Hindlimb muscle (tissue), 1 donor: Measurements from ENCODE around the gene UBE2E2. TPM values are rescaled to one million over a fixed set of nuclear protein-coding genes. Genes with fewer than 3 reads are reported as not detected.

ENCODE experiments used
- DNase-seq: peaks from one replicate; pipeline ENCODE4 v3.0.0-alpha.2; 2013
- polyA plus RNA-seq: library from polyadenylated mRNA; unstranded; fragments of 120-200 nt; gene quantifications from one replicate; pipeline ENCODE4 v1.2.1, GENCODE V29; 2013; ENCODE audit not compliant: insufficient read length

UBE2E2 gene
- polyA plus RNA-seq, 1 donor: 32.0 TPM

DNA sequence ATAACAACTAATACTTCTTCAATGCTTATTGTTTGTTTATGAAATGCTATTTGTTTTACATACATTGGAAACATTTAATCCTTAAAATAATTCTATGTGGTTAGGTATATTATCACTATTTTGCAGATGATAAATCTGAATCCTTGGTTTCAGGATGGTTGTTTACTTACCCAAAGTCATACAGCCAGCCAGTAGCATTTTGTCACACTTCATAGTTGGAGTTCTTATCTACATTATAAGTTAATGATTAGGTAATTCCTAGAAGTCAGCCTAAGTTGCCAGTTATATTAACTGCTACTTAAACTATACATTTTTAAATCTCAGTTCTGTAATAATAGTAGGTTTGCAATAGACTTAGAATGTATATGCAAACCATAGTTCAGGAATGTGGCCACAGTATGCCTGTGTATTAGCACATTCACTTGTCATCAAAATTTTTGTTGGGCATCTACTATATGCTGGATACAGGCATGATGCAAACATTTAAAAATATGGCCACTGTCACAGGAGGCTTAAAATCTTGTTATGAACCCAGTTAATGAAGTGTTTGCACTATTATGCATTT is 187.9 kb downstream of the UBE2E2 start:
- no peak for DNase-seq

DNA sequence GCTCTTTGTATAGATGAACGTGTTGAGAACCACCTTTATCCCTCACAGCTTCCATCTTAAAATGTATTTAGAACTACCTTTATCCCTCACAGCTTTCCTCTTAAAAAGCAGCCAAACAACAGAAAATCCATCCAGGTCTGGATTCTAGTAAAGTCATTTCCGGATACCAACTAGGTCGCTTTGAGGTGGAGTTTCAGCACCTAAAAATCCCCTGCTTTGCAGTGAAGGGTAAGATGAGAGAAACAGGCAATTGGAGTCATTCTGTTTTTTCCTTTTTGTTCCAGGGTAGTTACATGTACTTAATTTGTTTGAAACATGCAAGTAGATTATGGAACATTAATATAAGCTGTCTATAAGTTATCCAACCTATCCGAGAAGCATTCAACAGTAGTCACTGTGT is 192.0 kb downstream of the UBE2E2 start:
- no peak for DNase-seq

DNA sequence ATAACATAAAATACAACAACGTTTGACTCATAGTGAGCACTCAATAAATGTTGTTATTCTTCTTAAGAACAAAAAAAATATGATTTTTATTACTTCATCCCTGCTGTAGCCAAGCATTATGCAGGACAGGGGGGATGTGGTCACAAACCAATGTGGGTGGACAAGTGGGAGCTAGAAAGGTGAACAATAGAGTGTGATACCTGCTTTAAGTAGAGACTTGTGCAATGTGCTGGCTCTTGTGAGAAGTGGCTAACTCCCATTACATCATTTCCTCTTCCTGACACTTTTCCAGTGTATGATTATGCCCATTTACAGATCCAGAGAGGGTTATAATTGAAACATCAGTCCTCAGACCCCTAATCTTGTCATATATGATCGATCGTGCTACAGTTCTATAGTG is 193.6 kb downstream of the UBE2E2 start:
- DNase-seq: no peak

DNA sequence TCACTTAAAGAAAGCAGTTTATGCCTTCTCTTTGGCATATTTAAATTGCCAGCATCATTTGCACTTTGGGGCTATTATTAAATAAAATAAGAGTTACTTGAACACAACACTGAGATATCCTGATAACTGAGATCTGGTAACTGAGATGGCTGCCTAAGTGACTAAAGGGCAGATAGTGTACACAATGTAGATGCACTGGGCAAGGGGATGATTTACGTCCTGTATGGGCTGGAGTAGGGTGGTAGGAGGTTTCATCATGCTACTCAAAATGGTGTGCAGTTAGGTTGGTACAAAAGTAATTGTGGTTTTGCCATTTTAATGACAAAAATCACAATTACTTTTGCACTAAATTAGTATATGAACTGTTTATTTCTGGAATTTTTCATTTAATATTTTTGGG is 196.1 kb downstream of the UBE2E2 start:
- DNase-seq: no peak

DNA sequence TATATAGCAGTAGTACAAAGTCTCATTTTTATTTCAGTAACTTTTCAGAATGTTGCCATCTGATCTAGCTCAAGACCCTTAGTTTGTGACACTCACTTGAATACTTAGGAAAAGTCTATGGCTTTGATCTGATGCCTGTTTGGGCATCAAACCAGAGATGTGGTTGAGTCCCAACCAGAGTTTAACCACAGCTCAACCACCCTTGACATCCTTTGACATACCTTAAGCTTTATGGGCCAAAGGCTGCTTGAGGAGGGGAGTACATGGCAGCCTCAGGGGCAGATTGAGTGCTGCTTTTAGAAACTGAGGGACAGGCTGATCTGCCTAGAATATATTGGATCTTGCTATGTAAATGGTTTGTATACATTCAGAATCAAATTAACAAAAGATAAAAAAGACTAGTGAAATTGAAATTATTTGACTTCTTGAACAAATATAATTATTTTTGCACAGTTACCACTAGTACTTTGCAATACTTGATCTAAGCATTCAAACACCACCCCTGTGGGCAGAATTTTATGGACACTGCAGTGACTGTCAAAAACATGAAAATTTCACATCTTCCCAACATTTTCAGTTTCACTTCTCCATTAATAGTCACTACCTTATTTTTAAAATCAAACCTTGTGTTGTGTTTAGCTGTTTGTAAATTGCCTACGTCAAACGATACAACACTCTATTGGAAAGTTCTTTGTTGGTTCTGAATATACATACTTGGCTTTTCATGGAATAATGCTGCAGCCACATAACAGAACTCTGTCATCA is 199.8 kb downstream of the UBE2E2 start:
- DNase-seq: no peak

DNA sequence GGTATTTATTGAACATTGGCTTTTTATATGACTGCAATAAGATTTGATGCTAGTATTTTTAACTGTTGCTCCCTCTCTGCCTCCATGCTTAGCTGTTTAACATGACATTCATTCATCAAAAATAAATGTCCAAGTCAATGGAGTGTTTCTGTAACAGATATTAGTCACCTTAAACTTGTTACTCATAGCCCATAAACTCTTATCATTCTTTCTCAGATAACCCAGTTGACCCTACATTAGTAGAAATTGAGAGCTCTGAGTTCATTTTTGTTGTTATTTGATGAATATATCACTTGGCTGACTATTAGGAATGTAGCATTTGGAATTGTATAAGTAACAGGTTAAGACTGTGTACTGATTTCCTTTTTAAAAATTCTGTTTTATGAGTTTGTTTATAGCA is 201.1 kb downstream of the UBE2E2 start:
- DNase-seq: no peak

DNA sequence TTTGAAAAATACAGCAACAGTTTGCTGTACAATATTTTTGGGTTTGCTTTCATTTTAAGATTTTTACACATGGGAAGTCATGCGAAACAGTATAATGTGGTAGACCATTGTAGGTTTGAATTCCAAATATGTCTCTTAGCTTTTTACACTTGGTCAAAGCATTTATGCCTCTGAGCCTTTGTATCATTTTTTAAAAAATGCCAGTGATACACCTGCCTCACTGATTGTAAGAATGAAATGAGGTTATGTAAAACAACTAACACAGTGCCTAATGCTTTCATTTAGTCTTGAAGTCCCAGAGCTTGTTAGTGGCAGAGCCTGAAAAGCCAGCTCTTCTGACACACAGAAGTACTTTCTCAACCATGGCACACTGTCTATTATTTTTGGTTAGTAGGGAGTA is 202.0 kb downstream of the UBE2E2 start:
- DNase-seq: no peak

DNA sequence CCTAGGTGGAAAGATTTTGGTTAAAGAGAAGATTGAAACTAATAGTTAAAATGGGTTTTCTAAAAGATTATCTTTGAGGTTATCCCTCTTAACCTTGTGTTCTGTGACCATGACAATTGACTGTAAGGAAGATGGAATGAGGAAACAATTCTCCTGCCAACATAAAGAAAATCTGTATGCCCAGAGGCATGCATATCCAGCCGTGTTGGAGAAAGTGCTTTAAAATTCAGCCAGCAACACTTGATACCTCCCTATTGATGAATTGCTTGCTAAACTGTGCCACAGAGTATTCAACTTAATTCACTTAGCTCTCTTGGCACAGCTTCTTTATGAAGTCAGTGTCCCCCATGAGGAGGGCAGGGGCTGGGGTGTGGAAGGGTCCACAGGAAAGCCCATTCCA is 203.5 kb downstream of the UBE2E2 start:
- no peak for DNase-seq

DNA sequence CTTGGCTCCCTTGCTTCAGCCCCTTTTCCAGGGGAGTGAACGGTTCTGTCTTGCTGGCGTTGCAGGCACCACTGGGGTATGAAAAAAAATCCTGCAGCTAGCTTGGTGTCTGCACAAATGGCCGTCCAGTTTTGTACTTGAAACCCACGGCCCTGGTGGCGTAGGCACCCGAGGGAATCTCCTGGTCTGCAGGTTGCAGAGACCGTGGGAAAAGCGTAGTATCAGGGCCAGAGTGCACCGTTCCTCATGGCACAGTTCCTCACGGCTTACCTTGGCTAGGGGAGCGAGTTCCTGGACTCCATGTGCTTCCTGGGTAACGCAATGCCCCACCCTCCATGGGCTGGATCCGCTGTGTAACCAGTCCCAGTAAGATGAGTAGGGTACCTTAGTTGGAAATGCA is 214.9 kb downstream of the UBE2E2 start:
- no peak for DNase-seq

DNA sequence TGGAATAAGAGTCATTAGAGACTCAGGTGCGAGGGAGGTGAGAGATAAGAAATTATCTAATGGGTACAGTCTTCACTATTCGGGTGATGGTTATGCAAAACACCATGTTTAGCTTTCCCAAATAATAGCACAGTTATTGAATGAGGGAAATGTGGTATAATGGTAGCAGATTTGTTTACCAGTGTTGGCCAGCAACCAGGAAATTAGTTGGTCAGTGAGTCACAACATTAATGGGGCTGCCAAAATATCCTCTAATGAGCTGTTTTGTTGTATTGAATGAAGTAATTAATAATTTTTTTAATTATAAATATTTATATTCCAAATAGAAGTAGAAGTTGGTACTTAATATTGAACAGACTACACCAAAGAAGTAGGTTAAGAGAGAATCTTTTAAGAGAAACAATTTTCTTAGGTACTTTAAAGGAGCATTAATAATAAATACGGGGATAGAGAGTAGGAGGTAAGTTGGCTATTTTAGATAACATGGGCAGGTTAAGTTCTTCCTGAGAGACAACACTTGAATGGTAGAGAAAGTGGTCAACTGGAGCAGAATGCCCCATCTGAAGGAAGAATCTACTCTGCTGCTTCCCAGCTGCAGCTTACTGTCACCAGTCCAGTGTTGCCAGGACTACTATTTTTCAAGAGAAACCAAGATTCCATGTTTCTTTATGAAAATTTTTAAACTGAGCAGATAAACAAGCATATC is 218.8 kb downstream of the UBE2E2 start:
- no peak for DNase-seq

DNA sequence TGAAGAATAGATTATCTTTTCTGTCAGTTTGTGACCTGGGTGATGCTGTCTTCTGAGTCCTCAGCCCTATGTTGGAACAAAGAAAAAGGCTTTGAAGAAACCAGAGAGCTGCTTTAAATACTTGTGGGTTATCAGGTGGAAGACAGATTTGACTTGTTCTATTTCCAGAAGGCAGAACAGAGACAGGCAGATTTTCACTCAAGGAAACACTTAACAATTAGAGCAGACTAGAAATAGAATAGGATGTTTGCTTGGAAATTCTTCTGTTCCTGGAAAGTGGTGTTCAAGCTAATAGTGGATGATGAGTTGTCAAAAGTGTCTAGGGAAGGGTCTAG is 219.4 kb downstream of the UBE2E2 start:
- no peak for DNase-seq

DNA sequence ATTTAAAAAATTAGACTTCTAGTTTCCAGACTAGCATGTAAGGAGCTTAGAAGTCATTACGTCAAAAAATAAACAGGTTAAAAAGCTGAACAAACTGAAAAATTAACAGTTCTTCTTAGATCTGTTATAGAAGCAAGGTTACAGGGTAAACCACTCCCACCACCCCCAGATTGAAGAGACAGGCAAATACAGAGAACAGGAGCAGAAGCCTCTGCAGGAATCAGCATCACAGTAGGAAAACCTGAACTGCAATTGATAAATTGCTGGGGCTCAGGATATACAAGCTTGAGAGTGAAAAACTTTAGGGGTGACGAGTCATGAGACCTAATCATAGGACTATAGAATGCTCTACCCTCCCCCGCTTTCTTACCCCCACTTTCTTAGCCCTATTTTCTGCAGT is 222.3 kb downstream of the UBE2E2 start:
- no peak for DNase-seq

DNA sequence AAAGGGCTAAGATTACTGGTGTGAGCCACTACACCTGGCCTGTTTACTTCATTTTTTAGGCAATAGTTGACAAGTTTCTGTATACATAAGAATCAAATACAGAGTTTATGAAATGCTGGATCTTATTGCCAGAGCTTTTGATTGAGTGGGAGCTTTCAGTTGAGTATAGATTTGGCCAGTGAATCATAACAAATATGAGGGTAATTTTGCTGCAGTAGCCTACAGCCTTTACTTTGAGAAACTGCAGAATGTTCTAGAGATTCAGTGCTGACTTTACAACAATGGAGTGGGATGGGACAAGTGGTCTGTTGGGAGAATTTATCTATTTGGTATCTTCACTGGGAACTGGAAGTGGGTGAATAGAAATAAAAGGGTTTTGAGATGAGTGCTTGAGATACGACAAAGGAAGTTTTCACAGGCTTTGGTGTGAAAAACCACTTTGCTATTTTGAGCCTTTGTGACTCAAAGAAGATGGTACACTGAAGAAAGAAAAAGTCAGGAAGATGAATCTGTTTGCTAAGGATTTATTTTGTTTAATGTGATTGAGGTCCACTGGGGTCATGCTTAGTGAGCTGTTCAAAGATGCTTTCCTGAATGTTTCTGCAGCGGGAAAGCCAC is 227.8 kb downstream of the UBE2E2 start:
- no peak for DNase-seq

DNA sequence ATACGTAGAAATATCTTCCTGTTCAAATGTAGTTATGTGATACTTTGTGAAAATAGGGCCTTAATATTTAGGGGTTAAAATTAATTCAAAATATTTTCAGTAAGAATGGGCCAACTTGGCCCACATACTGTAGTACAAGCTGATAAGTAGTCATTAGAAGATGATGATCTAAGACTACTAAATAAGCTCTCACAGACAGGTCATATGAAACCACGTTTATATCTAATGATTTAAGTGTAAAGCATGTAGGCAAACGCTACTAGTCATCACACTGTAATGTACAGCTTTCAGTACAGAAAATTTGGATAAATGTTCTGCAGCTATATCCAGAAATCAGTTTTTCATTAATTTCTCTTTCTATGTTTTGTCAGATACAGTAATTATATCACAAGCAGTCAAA is 228.6 kb downstream of the UBE2E2 start:
- DNase-seq: no peak

DNA sequence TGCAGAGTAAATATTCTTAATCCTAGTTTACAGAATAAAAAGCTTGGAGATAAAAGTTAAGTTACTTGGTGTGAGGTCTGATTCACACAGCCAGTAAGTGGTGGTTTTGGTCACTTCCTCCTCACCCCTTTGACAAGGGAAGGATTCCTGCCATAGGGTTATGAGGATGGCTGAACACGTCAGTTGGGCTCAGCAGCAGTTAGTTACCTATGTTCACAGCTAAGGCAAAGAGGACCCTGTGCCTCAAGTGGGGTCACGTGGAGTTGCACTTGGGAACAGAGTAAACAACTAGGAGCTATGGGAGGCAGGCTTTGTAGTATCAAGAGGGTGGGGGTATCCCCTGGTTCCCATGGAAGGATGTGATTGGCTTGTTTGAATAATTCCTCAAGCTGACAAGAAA is 232.2 kb downstream of the UBE2E2 start:
- no peak for DNase-seq

DNA sequence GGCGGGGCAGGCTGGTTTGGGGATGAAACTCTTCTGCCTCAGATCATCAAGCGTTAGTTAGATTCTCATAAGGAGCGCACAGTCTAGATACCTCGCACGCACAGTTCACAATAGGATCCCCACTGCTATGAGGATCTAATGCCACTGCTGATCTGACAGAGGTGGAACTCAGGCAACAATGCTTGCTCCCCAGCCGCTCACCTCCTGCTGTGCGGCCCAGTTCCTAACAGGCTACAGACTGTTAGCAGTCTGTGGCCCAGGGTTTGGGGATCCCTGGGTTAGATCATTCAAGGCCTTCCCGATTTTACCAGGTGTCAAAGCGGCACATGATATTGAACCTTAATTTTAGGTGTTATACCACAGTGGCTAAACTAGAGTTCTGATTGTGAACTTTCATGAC is 232.8 kb downstream of the UBE2E2 start:
- DNase-seq: no peak

DNA sequence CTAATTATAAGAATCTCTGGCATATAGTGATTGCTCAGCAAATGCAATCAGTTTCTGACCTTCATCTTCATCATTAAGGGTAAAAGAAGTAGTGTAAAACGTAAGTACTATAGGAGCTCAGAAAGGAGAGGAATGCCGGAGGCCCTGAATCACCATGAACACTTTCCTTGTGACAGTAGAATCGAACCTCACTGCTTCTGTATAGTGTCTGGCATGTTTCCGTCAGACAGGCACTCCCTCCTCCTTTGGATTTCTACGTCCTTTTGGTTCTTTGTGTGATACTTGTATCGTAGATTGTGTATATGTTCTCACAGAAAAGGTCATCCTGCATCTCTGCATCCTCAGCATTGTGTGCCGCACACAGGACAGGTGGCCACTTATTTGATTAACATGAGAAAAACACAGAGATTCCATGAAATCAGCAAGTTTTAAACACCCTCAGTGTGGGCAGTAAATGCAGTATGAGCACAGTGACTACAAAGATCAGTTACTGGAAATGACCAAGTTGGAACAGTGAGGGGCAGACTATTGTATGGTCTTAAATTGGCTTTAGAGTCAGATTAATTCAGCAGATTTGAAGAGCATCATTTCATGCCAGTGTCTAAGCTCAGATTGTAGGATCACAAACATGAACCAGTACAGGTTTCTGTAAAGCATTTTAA is 234.5 kb downstream of the UBE2E2 start:
- DNase-seq: no peak

DNA sequence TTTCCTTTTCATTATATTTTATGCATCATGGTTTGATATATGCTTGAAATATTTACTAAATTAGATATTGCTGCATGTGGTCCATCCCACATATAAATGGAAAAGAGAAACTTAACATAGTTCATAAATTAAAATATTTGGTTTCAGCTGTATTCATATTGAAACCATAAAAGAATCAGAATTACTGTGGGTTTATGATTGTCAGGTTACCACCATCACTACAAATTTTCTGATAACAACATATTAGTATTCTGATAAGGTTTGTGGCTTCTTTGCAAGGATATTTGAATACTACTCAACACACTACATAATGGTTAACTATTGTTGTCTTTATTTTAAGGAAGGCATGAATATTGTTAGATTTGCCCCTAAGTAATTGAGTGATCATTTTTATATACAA is 235.5 kb downstream of the UBE2E2 start:
- no peak for DNase-seq

DNA sequence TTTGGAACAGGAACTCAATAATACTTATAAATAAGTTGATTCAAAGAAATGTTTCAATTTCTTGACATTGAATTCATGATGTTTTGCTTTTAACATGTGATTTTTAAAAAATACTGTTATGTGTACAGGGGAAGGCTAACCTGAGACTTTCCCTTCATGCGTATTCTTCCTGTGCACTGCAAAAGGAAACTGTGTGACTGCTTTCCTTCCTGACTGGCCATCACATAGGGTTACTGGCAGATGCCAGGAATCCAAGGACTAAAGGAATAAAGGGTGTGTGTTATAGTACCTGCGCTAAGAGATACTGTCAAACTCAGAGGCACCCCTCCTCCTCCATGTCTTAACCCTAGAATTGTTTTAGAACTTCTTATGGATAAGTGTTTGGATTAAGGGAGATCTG is 236.0 kb downstream of the UBE2E2 start:
- DNase-seq: no peak

DNA sequence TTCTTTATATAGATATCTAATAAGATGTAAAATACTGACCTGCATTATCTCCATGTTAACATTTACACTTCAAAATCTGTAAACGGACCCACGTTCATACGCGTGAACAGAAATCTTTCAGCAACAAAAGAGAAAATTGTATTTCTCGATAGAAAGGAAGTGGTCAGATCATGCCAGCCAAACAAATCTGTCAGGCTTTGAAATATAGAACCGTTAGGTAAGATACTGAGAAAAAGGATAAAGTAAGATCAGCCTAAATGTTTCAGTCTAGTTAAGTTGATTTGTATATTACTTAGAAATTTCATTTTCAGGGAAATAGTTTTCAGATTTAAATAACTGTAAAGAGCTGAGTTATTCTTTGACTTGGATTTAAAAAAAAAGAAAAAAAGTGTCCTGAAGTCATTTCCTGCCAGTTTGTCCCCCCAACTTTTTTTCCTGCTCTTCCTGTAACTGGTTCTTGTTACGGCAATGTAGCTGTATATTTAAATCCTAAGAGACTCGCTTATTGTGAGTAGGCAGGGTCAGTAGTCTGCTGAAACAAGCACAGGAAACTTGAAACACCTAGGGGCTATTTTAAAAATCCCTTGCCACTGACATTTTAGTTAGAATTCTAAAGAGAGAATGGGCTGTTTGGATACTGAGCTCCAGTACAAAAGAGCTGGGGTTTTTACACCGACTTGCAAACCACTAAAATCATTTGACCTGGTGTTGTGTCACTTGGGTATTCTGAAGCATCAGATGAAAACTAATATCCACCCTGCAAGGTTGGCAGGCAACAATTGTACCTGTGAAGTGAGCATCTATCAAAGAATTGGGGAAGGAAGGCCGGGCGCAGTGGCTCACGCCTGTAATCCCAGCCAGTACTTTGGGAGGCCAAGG is 237.5 kb downstream of the UBE2E2 start:
- no peak for DNase-seq

DNA sequence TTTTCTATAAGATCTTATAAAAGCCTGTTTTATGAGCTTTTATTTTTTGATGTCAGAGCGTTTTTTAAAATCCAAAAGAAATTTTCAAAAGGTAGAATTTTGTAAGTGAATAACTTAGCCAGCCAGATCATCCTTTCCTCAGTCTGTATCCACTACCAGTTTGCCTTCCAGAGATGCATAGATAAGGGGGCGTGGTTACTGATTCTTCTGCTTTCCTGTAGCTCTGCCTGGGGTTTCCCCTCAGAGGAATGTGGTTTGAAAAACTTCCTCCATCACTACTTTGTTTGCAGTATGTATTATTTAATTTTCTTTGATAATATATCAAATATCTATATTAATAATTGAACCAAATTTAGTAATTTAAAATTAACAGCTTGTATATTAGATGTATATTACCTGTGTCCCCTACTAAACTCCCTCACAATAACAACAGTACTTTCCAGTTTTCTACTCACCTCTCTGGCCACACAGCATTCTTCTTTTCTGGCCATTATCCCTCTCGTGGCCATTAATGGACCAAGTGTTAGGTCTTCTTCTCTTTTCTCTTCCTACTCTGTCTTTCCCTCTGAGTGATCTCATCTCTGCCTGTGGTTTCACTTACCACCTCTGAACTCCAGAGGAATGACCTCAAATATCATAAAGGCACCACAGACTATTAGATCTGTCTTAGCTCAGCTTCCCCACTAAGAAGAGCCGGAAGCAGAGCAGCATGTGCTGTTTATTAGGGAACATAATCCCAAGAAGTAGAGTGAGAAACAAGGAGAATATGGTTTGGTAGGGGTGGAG is 239.7 kb downstream of the UBE2E2 start:
- no peak for DNase-seq
